SK-MEL-5 (cell line): ENCODE results near the gene ANKH. TPM values are rescaled to one million over a fixed set of nuclear protein-coding genes. Genes with fewer than 3 reads are reported as not detected.
A peak's percentile ranks its signal among the peaks of the same experiment; 100 is the strongest.

Source experiments
- DNase-seq: peaks from one replicate; pipeline ENCODE4 v3.0.0-alpha.2; 2016; ENCODE audit warnings: low read depth, low spot score
- in situ Hi-C: cut with HindIII; loops from 2 replicates; pipeline ENCODE4 v1.10.0; 2016; ENCODE audit warnings: low sequenced_read_pairs, high pct_unique_total_duplicates, low pct_unique_long_range_greater_than_20kb
- total RNA-seq: library from RNA; depleted of rRNA; stranded (reverse); fragments of >200 nt; shearing (Covaris generic); gene quantifications from 2 replicates; pipeline ENCODE4 v1.2.3, GENCODE V29; 2014

Gene ANKH
- total RNA-seq, 1 experiment from 2014 or later = 35.0 TPM

GRCh38 chr5:14722923-14723322 lies 148.7 kb downstream of the ANKH start:
- DNase-seq = no peak
- in situ Hi-C loops = loop anchor here (25.0 kb wide), 1 partner anchor 289 kb away; no protein-coding TSS in a partner anchor

GRCh38 chr5:14721990-14722656 lies 149.5 kb downstream of the ANKH start:
- in situ Hi-C loops = loop anchor here (25.0 kb wide), 1 partner anchor 290 kb away; no protein-coding TSS in a partner anchor

DNA sequence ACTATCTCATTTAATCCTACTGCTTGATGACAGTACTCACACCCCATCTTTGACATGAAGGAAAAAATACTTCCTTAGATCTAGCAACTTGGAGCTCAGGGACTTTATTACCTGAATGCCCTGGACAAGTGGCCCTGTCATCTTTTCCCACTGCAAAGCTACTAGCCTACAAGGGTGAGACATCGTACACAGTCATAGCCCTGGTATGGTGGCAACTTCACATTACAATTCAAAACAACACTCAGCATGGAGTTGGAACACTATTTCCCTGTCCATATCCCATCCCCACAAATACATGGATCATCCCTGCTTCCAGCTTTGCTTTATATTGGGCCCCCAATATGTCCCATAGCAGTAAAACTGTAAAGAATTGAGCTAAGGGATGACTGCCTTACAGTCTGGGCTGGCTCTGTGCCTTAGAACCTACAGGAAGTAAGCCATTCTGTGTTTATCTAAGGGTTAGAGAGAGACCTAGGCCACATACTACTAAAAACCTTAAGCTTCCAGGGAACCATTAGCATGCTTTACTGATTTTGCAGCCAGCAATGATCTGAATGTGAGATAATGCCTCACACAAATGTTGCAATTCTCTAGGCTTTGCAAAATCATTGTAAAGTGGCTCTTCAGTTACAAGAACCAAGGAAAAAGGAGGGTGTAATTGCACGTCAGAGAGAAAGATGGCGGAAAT lies 151.2 kb downstream of the ANKH start:
- in situ Hi-C loops = loop anchor here (25.0 kb wide), 1 partner anchor 292 kb away; no protein-coding TSS in a partner anchor
- DNase-seq = no peak

More at GRCh38 chr5:14721990-14722656, 149.5 kb downstream of the ANKH start:
- no peak for DNase-seq

- in situ Hi-C loops = loop anchor here (25.0 kb wide), 1 partner anchor 294 kb away; no protein-coding TSS in a partner anchor
- no peak for DNase-seq
Measured at GRCh38 chr5:14718778-14719177, 152.8 kb downstream of the ANKH start.

DNA sequence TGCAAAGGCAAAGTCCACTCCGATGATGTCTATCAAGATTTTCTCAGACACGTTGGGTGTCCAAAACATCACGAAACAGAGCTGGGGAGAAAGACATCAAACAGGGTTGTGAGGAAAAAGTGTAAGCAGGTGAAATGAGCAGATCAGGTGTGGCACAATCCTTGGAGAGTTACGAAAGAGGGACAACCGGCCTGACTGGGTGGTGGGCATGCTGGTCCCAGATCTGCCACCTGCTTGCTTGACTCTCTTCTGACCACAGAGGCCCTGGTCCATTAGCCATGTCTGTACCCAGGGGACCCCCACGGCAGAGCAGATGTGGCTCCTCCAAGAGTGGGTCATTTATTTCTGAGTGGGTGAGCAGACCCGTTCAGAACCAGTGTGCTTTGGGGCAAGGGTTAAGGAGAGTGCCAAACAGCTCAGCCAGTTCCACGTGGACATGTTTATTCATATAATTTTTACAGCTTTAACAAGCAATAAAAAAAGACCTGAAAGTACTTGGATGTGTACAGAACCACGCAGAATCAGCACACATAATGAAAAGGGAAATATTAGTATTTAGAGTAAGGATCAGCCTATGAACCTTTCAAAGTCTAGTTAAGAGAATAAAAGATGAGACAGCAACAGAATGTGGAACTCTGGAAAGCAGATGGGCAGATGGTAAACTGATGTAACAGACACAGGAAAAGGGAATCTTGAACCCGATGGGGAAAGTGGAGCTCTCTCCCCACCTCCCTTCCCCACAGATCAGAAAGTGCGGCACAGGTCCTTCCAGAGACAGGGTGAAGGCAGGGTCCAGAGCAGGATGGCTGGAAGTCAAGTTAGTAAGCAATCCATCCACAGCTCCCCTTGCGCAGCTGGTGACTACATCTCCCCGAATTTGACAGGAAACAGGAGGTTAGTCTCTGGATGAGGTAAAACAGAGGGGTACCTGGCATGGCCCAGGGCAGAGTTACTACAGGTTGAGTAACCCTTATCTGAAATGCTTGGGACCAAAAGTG lies 154.5 kb downstream of the ANKH start:
- no peak for DNase-seq
- in situ Hi-C loops = loop anchor here (25.0 kb wide), 1 partner anchor 295 kb away; no protein-coding TSS in a partner anchor

DNA sequence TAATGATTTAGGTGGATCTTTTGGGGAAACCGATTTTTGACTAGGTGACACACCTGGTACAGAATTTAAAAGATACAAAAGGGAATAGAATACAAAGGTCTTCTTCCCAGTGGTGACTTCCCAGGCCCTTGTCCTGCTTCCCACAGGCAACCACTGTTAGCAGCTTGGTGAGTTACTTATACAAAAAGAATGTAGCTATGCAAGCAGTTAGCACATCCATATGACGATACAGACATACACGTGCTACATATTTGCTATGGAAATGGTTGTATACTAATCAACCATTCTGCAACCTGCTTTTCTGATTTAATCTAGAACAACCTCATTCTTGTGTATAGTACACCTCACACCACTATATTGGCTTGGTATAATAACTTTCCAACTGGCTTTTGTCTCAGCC lies 156.1 kb downstream of the ANKH start:
- in situ Hi-C loops = loop anchor here (25.0 kb wide), 1 partner anchor 297 kb away; no protein-coding TSS in a partner anchor
- no peak for DNase-seq

DNA sequence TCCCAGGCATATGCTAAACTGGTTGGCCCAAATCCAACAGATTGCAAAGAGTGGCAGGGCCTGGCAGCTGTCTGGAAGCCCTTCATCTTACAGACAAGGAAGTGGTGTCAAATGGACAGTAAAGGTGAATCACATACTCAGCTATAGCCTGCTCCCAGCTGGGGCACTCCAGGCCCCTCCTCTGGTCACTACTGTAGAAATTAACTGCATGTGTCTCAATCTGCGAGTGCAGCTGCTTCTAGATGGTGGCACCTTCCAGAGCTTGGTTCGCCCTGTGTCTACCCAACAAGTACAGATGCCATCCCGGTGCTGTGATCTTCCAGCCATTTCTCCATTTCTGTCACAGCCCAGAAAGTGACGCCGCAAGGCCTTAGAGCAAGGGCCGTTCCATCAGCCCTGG lies 156.9 kb downstream of the ANKH start:
- DNase-seq = no peak
- in situ Hi-C loops = loop anchor here (25.0 kb wide), 1 partner anchor 298 kb away; no protein-coding TSS in a partner anchor

DNA sequence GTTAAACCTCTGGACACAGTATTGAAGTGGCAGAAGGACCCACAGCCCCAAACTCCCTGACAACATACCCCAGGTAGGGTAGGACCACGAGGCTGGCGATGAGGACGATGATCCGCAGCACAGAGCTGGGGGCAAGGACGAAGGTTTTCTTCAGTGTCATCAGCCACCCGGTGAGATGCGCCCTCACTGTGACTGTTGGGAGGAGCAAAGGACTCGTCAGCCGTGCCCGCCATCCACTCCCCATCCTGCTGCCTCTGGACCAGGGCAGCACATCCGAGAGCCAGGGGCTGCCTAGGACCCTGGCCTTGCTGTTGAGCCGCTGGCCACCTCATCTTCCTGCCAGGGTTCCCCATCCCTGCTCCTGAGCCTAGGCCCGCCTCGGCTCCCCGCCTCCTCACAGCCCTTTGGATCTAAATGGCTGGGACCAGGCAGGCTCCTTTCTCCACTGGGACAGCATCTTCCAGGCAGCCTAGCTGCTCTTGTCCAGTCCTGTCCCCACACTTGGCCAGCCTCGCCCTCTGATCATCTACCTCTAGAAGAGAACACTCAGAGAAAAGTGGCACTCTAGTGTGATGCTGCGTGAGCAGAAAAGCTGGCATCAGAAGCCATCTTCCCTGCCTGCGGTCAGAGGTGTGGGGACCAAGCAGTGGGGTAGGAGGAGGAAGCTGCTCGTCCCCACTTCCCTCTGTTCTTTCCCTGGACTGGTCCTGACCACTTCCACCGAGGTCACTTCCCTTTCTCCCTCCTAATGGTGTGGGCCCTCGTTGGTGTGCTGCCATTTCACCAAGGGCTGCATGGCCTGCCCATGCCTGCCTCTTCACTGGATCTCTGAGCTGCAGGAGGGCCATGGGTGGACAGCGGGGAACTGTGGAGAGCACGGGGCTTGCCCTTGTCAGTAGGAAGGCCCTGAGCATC lies 157.8 kb downstream of the ANKH start:
- in situ Hi-C loops = loop anchor here (25.0 kb wide), 1 partner anchor 299 kb away; no protein-coding TSS in a partner anchor
- DNase-seq = no peak

GRCh38 chr5:14712666-14713065 lies 158.9 kb downstream of the ANKH start:
- in situ Hi-C loops = loop anchor here (25.0 kb wide), 1 partner anchor 300 kb away; no protein-coding TSS in a partner anchor
- no peak for DNase-seq

DNA sequence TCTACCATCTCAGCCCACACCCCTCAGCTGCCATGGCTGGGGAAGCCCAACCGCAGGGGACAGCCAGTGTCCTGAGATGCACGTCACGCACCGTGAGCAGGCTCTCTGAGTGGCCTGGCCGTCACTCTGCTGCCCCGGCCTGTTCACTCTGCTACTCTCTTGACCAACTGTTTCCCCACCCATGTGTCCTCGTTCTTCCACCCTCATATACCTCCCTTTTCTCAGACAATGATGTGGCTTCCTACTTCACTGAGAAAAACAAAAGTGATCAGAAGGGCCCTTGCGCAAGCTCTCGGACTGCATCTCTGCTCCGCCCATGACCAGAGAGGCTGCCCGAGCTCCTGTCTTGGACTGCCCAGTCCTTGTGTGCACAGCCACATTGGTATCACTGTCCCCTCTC lies 159.4 kb downstream of the ANKH start:
- DNase-seq = no peak
- in situ Hi-C loops = loop anchor here (25.0 kb wide), 1 partner anchor 300 kb away; no protein-coding TSS in a partner anchor

- in situ Hi-C loops = loop anchor here (25.0 kb wide), 1 partner anchor 302 kb away; no protein-coding TSS in a partner anchor
- no peak for DNase-seq
Measured at GRCh38 chr5:14710313-14710994, 161.1 kb downstream of the ANKH start.

DNA sequence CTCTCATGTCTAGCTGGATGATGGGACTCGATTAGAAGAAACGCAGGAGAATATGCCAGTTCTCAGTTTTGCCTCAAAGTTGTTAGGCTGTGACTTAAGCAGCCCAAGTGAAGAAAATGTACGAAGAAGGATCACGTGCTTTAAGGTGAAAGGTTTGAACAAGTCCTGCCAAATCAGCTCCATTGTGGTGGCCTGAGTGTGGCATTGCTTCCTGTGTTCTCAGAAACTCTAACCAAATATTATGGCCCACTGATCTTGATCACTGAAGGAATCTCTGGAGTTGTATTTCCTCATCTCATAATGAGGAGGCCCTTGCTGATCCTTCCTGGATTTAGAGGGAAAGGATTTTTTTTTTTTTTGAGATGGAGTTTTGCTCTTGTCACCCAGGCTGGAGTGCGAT lies 163.0 kb downstream of the ANKH start:
- no peak for DNase-seq
- in situ Hi-C loops = loop anchor here (25.0 kb wide), 1 partner anchor 304 kb away; no protein-coding TSS in a partner anchor

DNA sequence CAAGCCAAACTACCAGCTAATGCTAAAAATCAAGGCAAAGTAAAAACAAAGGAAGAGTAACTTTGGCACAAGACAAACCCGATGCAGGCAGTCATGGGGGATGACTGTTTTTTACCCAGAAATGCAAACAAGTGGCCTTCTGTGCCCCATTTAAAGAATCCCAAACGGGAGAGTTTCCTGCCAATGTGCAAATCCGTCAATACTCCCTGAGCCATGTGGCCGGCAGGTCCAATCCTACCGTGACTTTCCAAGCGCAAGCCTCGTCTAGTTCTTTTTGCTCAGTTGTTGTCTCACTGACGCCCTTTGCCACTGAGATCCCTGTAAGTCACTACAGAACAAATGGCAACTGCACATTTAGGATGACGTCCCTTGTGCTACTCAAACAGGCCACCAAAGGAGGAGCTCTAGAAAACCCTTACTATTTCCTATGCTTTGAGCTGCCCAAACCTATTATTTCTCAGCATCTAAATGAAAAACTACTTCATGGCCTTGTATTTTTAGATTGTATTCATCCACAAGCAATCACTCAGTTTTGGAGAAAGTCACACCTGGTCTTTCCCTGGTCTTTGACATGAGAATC lies 163.7 kb downstream of the ANKH start:
- no peak for DNase-seq
- in situ Hi-C loops = loop anchor here (25.0 kb wide), 1 partner anchor 304 kb away; no protein-coding TSS in a partner anchor

DNA sequence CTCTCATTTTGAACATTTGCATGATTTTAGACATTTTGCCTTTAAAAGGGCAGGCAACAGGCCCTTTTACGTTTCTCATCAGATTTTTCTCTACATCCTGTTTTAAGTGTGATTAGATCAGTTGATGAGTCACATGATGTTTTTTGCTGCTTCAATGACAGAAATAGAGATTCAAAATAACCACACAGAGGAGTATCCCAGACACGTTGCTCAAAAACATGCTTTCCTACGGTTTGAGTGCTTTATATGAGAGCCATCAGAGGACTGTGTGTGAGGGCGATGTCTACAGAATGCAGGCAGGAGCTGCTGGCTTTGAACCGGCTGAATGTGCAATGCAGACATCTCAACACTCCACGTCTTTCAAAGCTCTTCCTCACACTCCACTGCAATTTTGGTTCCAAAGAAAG lies 165.0 kb downstream of the ANKH start:
- peak; percentile 49 for DNase-seq
- in situ Hi-C loops = loop anchor here (25.0 kb wide), 1 partner anchor 306 kb away; no protein-coding TSS in a partner anchor

DNA sequence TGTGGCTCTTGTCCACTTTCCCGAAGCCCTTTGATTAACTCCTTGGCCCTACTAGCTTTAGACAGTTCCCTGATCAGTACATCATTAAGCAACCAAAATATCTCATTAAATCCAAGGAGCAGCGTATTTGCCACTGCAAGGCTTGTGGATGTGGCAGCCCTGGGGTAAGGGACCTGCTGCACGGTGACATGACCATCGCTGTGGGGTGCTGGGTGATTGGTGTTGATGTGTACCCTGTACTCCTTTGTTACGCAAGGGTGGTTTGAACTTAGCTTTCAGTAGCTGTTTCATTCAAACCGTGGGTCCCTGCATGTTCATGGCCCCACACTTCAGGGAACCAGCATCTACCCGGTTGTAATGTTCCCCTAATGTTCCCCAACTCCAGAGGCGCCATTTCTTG lies 166.0 kb downstream of the ANKH start:
- in situ Hi-C loops = loop anchor here (25.0 kb wide), 1 partner anchor 307 kb away; no protein-coding TSS in a partner anchor
- DNase-seq = no peak
